ENCODE data around the gene HOXB8. TPM values are rescaled to one million over a fixed set of nuclear protein-coding genes. Genes with fewer than 3 reads are reported as not detected.

Gene HOXB8
- total and polyA plus RNA-seq, 2 donors = 0.07 TPM; not detected in 1

GRCh38 chr17:48568499-48569239 is 46.4 kb downstream of the HOXB8 start:
- H3K9me3 ChIP-seq (ENCODE audit: control insufficient read depth in 2 of 2, insufficient read depth in 1 of 2, low read length in 1 of 2) = no peaks in the 10 kb centered on the region
- H3K27me3 ChIP-seq (ENCODE audit: control insufficient read depth in 2 of 2, insufficient read depth in 1 of 2, low read length in 1 of 2) = peaks cover 22 to 92% of the 10 kb centered on the region in 2 donors
- DNase-seq (ENCODE audit: low read depth in 6 of 9, low spot score in 9 of 9) = no peak
- H3K36me3 ChIP-seq (ENCODE audit: control insufficient read depth in 2 of 2, insufficient read depth in 2 of 2, low read length in 1 of 2) = no peaks in the 10 kb centered on the region
- H3K4me3 ChIP-seq (ENCODE audit: low read length in 2 of 2) = no peak overlapping the region
- 37% methylated on average over 33 of the region's 33 CpGs for WGBS
- peaks cover 0 to 11% of the 10 kb centered on the region in 2 donors for H3K4me1 ChIP-seq (ENCODE audit: control insufficient read depth in 2 of 2, insufficient read depth in 2 of 2, low read length in 2 of 2)
- no peak overlapping the region for H3K27ac ChIP-seq (ENCODE audit: low read depth in 1 of 2, low read length in 1 of 2)

DNA sequence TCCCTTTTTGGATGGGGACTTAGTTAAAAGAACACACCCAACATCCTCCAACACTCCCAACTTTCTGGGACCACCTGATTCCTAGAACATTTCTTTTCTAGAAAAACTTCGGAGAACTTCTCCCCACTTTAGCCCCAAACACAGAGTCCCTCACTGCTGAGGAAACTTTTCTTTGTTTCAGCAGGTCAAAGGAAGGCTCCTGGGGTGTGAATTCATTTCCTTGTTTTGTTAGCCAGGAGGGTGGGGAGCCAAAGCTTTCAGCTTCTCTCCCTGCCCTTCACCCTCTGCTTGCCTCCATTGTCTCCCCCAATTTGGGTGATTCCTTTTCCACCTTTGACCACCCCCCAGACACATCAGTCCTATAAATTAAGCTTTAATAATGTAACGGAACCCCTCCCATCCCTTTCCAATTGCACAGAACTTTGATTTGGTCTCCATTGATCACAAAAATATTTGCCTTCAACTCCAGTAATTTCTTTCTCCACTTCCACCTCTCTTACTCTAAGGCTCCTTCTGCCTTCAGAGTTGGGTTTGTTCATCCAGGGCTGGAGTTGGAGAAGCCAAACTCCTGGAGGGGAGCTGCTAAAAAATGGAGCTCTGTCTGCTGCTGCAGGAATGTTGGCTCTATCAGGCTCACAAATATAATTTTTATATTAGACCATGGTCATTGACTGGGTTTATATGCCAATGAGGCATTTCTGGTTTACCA is 47.3 kb downstream of the HOXB8 start:
- peaks cover 0 to 5% of the 10 kb centered on the region in 2 donors for H3K4me1 ChIP-seq (ENCODE audit: control insufficient read depth in 2 of 2, insufficient read depth in 2 of 2, low read length in 2 of 2)
- no peak overlapping the region for H3K4me3 ChIP-seq (ENCODE audit: low read length in 2 of 2)
- no peaks in the 10 kb centered on the region for H3K36me3 ChIP-seq (ENCODE audit: control insufficient read depth in 2 of 2, insufficient read depth in 2 of 2, low read length in 1 of 2)
- H3K9me3 ChIP-seq (ENCODE audit: control insufficient read depth in 2 of 2, insufficient read depth in 1 of 2, low read length in 1 of 2) = no peaks in the 10 kb centered on the region
- 90% methylated on average over 2 of the region's 2 CpGs for WGBS
- DNase-seq (ENCODE audit: low read depth in 6 of 9, low spot score in 9 of 9) = no peak
- H3K27me3 ChIP-seq (ENCODE audit: control insufficient read depth in 2 of 2, insufficient read depth in 1 of 2, low read length in 1 of 2) = peaks cover 22 to 96% of the 10 kb centered on the region in 2 donors
- H3K27ac ChIP-seq (ENCODE audit: low read depth in 1 of 2, low read length in 1 of 2) = no peak overlapping the region

GRCh38 chr17:48567209-48567608 is 47.9 kb downstream of the HOXB8 start:
- no peak overlapping the region for H3K27ac ChIP-seq (ENCODE audit: low read depth in 1 of 2, low read length in 1 of 2)
- H3K4me1 ChIP-seq (ENCODE audit: control insufficient read depth in 2 of 2, insufficient read depth in 2 of 2, low read length in 2 of 2) = peaks cover 0 to 5% of the 10 kb centered on the region in 2 donors
- H3K4me3 ChIP-seq (ENCODE audit: low read length in 2 of 2) = no peak overlapping the region
- peaks cover 22 to 92% of the 10 kb centered on the region in 2 donors for H3K27me3 ChIP-seq (ENCODE audit: control insufficient read depth in 2 of 2, insufficient read depth in 1 of 2, low read length in 1 of 2)
- DNase-seq (ENCODE audit: low read depth in 6 of 9, low spot score in 9 of 9) = no peak
- no peaks in the 10 kb centered on the region for H3K9me3 ChIP-seq (ENCODE audit: control insufficient read depth in 2 of 2, insufficient read depth in 1 of 2, low read length in 1 of 2)
- no peaks in the 10 kb centered on the region for H3K36me3 ChIP-seq (ENCODE audit: control insufficient read depth in 2 of 2, insufficient read depth in 2 of 2, low read length in 1 of 2)
- WGBS = 89% methylated on average over 6 of the region's 6 CpGs

- Histone ChIP-seq H3K36me3 (ENCODE audit: control insufficient read depth in 2 of 2, insufficient read depth in 2 of 2, low read length in 1 of 2) (no peaks in the 10 kb centered on the region), H3K9me3 (ENCODE audit: control insufficient read depth in 2 of 2, insufficient read depth in 1 of 2, low read length in 1 of 2) (no peaks in the 10 kb centered on the region), H3K4me1 (ENCODE audit: control insufficient read depth in 2 of 2, insufficient read depth in 2 of 2, low read length in 2 of 2) (peaks cover 0 to 5% of the 10 kb centered on the region in 2 donors), H3K4me3 (ENCODE audit: low read length in 2 of 2) (no peak overlapping the region), H3K27ac (ENCODE audit: low read depth in 1 of 2, low read length in 1 of 2) (no peak overlapping the region), H3K27me3 (ENCODE audit: control insufficient read depth in 2 of 2, insufficient read depth in 1 of 2, low read length in 1 of 2) (peaks cover 22 to 94% of the 10 kb centered on the region in 2 donors)
- DNase-seq (ENCODE audit: low read depth in 6 of 9, low spot score in 9 of 9) = no peak
- 46% methylated on average over 2 of the region's 2 CpGs for WGBS
These were observed 48.4 kb downstream of the HOXB8 start for GRCh38 chr17:48566717-48567116.

- no peak overlapping the region for H3K4me3 ChIP-seq (ENCODE audit: low read length in 2 of 2)
- no peak for DNase-seq (ENCODE audit: low read depth in 6 of 9, low spot score in 9 of 9)
- 92% methylated on average over 4 of the region's 4 CpGs for WGBS
- peaks cover 0 to 10% of the 10 kb centered on the region in 2 donors for H3K4me1 ChIP-seq (ENCODE audit: control insufficient read depth in 2 of 2, insufficient read depth in 2 of 2, low read length in 2 of 2)
- no peak overlapping the region for H3K27ac ChIP-seq (ENCODE audit: low read depth in 1 of 2, low read length in 1 of 2)
- H3K36me3 ChIP-seq (ENCODE audit: control insufficient read depth in 2 of 2, insufficient read depth in 2 of 2, low read length in 1 of 2) = no peaks in the 10 kb centered on the region
- no peaks in the 10 kb centered on the region for H3K9me3 ChIP-seq (ENCODE audit: control insufficient read depth in 2 of 2, insufficient read depth in 1 of 2, low read length in 1 of 2)
- H3K27me3 ChIP-seq (ENCODE audit: control insufficient read depth in 2 of 2, insufficient read depth in 1 of 2, low read length in 1 of 2) = peaks cover 18 to 89% of the 10 kb centered on the region in 2 donors
These were observed 49.0 kb downstream of the HOXB8 start for GRCh38 chr17:48565925-48566710.

DNA sequence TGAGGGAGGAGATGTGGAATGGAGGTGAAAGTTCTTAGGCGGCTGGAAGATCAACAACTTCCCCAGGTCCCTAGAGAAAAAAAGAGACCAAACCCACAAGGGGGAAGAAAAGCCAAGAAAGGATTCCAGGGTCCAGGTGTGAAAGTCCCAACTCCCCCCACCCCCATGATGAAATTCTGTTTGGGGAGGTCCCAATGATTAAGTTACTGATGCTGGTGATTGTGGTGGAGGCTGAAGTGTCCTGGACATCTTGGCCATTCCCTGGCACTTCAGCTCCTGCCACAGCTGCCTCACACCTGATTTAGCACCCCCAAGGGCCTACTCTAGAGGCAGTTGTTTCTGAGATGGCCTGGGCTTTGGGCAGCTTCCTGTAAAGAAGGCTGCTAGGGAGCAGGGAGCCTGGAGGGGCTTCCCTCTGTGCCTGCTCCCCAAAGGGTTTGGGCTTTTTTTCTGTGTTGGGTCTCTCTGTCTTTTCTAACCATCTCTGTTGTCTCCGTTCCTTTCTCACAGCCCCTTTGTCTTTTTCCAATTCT is 50.0 kb downstream of the HOXB8 start:
- Histone ChIP-seq H3K27ac (ENCODE audit: low read depth in 1 of 2, low read length in 1 of 2) (no peak overlapping the region), H3K36me3 (ENCODE audit: control insufficient read depth in 2 of 2, insufficient read depth in 2 of 2, low read length in 1 of 2) (no peaks in the 10 kb centered on the region), H3K4me1 (ENCODE audit: control insufficient read depth in 2 of 2, insufficient read depth in 2 of 2, low read length in 2 of 2) (peaks cover 0 to 10% of the 10 kb centered on the region in 2 donors), H3K27me3 (ENCODE audit: control insufficient read depth in 2 of 2, insufficient read depth in 1 of 2, low read length in 1 of 2) (peaks cover 18 to 78% of the 10 kb centered on the region in 2 donors), H3K9me3 (ENCODE audit: control insufficient read depth in 2 of 2, insufficient read depth in 1 of 2, low read length in 1 of 2) (no peaks in the 10 kb centered on the region), H3K4me3 (ENCODE audit: low read length in 2 of 2) (no peak overlapping the region)
- DNase-seq (ENCODE audit: low read depth in 6 of 9, low spot score in 9 of 9) = no peak
- WGBS = 92% methylated on average over 2 of the region's 2 CpGs

DNA sequence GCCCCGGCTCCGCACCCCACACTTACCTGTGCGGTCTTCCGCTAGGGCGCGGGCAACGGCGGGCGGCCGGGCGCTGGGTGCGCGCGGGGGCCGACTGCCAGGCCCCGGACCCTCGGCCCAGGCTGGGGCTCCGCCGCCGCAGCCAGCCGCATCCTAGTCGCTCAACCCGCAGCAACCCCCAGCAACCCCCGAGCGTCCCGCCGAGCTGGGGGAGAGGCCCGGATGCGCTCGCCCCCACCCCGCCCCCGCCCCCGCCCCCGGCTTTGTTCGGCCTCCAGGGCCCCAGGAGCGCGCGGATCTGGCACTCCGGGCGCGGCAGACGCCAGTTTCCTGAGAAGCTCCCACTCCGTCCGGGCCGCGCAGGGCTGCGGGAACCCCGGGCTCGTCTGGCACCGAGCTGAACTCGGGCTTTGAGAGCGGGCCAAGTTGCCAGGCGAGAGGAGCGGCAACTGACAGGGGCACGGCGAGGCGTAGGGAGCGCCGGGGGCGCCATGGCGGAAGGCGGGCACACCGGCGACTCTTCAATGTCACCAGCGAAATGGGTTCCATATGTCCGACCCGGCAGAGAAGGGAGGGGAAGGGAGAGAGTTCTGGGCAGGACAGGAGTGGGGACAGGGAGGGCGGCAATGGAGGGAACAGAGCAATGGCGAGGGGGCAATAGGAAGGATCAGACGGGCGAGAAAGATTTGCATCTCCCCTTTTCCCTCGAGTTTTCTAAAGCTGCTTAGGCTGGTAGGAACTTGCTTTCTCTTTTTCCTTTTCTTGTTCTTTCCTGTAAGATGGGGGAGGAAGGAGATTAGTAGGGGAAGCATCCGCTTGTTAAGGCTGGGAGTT is 50.7 kb downstream of the HOXB8 start:
- H3K4me1 ChIP-seq (ENCODE audit: control insufficient read depth in 2 of 2, insufficient read depth in 2 of 2, low read length in 2 of 2) = peaks cover 0 to 10% of the 10 kb centered on the region in 2 donors
- H3K27me3 ChIP-seq (ENCODE audit: control insufficient read depth in 2 of 2, insufficient read depth in 1 of 2, low read length in 1 of 2) = peaks cover 12 to 72% of the 10 kb centered on the region in 2 donors
- peak in 1 of 9 donors; percentile 27 for DNase-seq (ENCODE audit: low read depth in 6 of 9, low spot score in 9 of 9)
- H3K9me3 ChIP-seq (ENCODE audit: control insufficient read depth in 2 of 2, insufficient read depth in 1 of 2, low read length in 1 of 2) = no peaks in the 10 kb centered on the region
- H3K27ac ChIP-seq (ENCODE audit: low read depth in 1 of 2, low read length in 1 of 2) = no peak overlapping the region
- H3K36me3 ChIP-seq (ENCODE audit: control insufficient read depth in 2 of 2, insufficient read depth in 2 of 2, low read length in 1 of 2) = no peaks in the 10 kb centered on the region
- H3K4me3 ChIP-seq (ENCODE audit: low read length in 2 of 2) = peak overlapping the region in 1 of 2 donors; percentile 7
- WGBS = 66% methylated on average over 73 of the region's 73 CpGs

- H3K4me1 ChIP-seq (ENCODE audit: control insufficient read depth in 2 of 2, insufficient read depth in 2 of 2, low read length in 2 of 2) = peaks cover 0 to 10% of the 10 kb centered on the region in 2 donors
- no peak overlapping the region for H3K4me3 ChIP-seq (ENCODE audit: low read length in 2 of 2)
- no peaks in the 10 kb centered on the region for H3K9me3 ChIP-seq (ENCODE audit: control insufficient read depth in 2 of 2, insufficient read depth in 1 of 2, low read length in 1 of 2)
- no peaks in the 10 kb centered on the region for H3K36me3 ChIP-seq (ENCODE audit: control insufficient read depth in 2 of 2, insufficient read depth in 2 of 2, low read length in 1 of 2)
- WGBS = 86% methylated on average over 10 of the region's 10 CpGs
- H3K27me3 ChIP-seq (ENCODE audit: control insufficient read depth in 2 of 2, insufficient read depth in 1 of 2, low read length in 1 of 2) = peaks cover 10 to 66% of the 10 kb centered on the region in 2 donors
- no peak for DNase-seq (ENCODE audit: low read depth in 6 of 9, low spot score in 9 of 9)
- no peak overlapping the region for H3K27ac ChIP-seq (ENCODE audit: low read depth in 1 of 2, low read length in 1 of 2)
These were observed 51.3 kb downstream of the HOXB8 start for GRCh38 chr17:48563867-48564187.
